IPS-18a (cell line): Measurements from ENCODE around the gene DEF6.

ENCODE experiments used
- H3K27ac ChIP-seq: one replicate; pipeline ENCODE4 v1.5.1; 2013; ENCODE audit warnings: low read length
- H3K27me3 ChIP-seq: one replicate; pipeline ENCODE4 v1.6.1; 2013; ENCODE audit warnings: mild to moderate bottlenecking, low read length; ENCODE audit not compliant: control insufficient read depth, insufficient read depth
- H3K36me3 ChIP-seq: one replicate; pipeline ENCODE4 v1.6.1; 2013; ENCODE audit warnings: low read depth, low read length; ENCODE audit not compliant: control insufficient read depth
- H3K4me1 ChIP-seq: one replicate; pipeline ENCODE4 v1.6.1; 2013; ENCODE audit warnings: low read depth, low read length; ENCODE audit not compliant: control insufficient read depth
- H3K4me3 ChIP-seq: one replicate; pipeline ENCODE4 v1.5.1; 2013; ENCODE audit warnings: low read length
- H3K9ac ChIP-seq: one replicate; pipeline ENCODE4 v1.6.1; 2013; ENCODE audit warnings: mild to moderate bottlenecking, low read length, moderate library complexity
- H3K9me3 ChIP-seq: one replicate; pipeline ENCODE4 v1.6.1; 2013; ENCODE audit warnings: low read depth, low read length; ENCODE audit not compliant: control insufficient read depth

Gene DEF6

DNA sequence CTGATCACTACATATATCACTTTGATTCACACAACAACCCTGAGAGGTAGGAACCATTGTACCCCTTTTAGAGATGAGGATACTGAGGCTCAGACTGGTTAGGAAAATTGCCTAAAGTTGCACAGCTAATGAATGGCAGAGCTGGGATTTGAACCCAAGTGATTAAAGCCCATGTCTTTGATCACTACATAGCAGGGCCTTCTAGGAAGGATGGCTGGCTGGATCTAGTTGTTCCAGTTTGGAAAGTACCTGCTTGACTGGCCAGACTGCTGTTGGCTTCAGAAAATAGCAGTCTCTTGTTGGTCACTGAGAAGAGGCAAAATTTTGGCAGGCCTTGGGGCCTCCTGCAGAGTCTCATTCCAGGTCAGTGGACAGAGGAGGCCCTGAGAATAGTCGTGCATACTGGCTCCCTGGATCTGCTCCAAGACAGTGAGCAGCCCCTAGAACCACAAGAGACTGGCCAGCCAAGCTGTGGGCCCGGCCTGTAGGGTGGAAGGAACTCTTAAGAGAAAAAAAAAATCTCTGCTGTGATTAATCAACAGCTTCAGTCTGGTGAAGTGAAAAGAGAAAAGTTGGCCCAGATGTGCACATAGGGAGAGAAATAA lies 62.2 kb downstream of the DEF6 start:
- Histone ChIP-seq H3K27ac (no peak overlapping the region), H3K9me3 (no peaks in the 10 kb centered on the region), H3K4me1 (peaks cover 15% of the 10 kb centered on the region), H3K36me3 (peaks cover 7% of the 10 kb centered on the region), H3K4me3 (no peak overlapping the region), H3K9ac (no peak overlapping the region), H3K27me3 (no peaks in the 10 kb centered on the region)

DNA sequence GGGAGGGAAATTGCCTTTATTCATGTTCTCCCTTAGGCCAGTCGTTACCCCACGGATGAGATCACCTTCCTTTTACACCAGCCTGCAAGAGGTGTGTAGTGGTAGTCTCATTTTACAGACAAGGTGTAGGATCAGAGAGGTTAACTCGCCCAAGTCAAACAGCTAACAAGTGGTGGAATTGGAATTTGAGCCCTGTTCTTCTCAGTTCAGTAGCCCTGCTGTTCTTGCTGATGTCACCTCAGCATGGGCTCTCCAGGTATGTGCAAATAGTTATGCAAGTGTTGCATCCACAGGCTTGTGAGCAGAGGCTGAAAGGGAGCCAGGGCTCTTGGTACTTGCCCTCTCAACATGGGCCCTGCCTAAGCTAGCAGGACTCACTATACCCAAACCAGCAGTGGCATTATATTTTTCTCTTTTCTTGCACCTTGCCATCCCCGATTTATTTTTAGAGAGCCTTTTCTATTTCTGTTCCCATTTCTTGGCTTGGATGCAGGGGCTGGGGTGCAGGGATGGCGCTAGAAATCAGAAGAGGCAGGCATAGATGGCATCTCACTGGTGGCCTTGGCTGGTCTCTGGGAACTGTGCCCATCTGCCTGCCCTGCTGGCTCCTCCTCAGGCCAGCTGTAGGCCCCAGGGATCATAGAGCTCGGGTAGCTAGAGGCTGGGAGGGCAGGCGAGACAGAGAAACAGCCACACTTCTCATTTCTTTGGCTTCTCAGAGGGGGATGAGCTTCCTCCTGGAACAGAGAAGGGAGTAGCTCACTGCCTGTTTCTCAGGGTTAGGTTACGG lies 62.9 kb downstream of the DEF6 start:
- H3K9ac ChIP-seq: no peak overlapping the region
- H3K9me3 ChIP-seq: no peaks in the 10 kb centered on the region
- H3K4me3 ChIP-seq: no peak overlapping the region
- H3K36me3 ChIP-seq: peaks cover 7% of the 10 kb centered on the region
- H3K27ac ChIP-seq: no peak overlapping the region
- peaks cover 15% of the 10 kb centered on the region for H3K4me1 ChIP-seq
- no peaks in the 10 kb centered on the region for H3K27me3 ChIP-seq

GRCh38 chr6:35362200-35362599 lies 64.6 kb downstream of the DEF6 start:
- Histone ChIP-seq H3K9ac (no peak overlapping the region), H3K4me3 (no peak overlapping the region), H3K4me1 (peaks cover 15% of the 10 kb centered on the region), H3K36me3 (no peaks in the 10 kb centered on the region), H3K27me3 (no peaks in the 10 kb centered on the region), H3K9me3 (no peaks in the 10 kb centered on the region), H3K27ac (no peak overlapping the region)

DNA sequence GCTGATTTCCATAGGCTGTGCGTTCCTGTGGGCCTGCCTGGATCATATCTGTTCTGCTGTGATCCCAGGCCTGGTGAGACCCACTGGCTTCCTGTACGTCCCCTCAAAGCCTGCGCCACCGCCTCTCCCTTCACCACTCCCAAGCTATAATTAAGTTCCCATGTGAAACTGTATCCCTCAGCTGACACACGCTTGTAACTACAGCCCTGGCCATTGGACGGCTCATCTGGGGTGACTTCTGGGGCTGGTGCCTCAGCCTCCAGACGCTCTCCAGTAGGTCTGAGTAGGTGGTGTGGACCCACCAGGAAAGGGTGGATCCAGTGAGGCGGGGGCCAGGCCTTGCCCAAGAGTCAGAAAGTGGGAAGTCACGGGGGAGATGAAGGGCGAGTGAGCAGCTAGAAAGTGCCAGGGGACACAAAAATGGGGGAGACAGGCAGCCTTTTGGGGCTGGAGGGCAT lies 65.7 kb downstream of the DEF6 start:
- no peaks in the 10 kb centered on the region for H3K36me3 ChIP-seq
- no peaks in the 10 kb centered on the region for H3K9me3 ChIP-seq
- H3K4me3 ChIP-seq: no peak overlapping the region
- no peak overlapping the region for H3K9ac ChIP-seq
- H3K4me1 ChIP-seq: peaks cover 15% of the 10 kb centered on the region
- no peaks in the 10 kb centered on the region for H3K27me3 ChIP-seq
- no peak overlapping the region for H3K27ac ChIP-seq

- Histone ChIP-seq H3K36me3 (no peaks in the 10 kb centered on the region), H3K9me3 (no peaks in the 10 kb centered on the region), H3K27me3 (no peaks in the 10 kb centered on the region), H3K4me1 (peaks cover 5% of the 10 kb centered on the region), H3K9ac (no peak overlapping the region), H3K4me3 (no peak overlapping the region), H3K27ac (no peak overlapping the region)
These were observed 68.1 kb downstream of the DEF6 start for GRCh38 chr6:35365594-35366203.

GRCh38 chr6:35366204-35366596 lies 68.6 kb downstream of the DEF6 start:
- no peak overlapping the region for H3K4me3 ChIP-seq
- no peaks in the 10 kb centered on the region for H3K27me3 ChIP-seq
- H3K27ac ChIP-seq: no peak overlapping the region
- H3K9ac ChIP-seq: no peak overlapping the region
- no peaks in the 10 kb centered on the region for H3K4me1 ChIP-seq
- H3K9me3 ChIP-seq: no peaks in the 10 kb centered on the region
- no peaks in the 10 kb centered on the region for H3K36me3 ChIP-seq

- H3K4me1 ChIP-seq: no peaks in the 10 kb centered on the region
- no peaks in the 10 kb centered on the region for H3K27me3 ChIP-seq
- H3K27ac ChIP-seq: no peak overlapping the region
- H3K4me3 ChIP-seq: no peak overlapping the region
- H3K9ac ChIP-seq: no peak overlapping the region
- no peaks in the 10 kb centered on the region for H3K36me3 ChIP-seq
- H3K9me3 ChIP-seq: no peaks in the 10 kb centered on the region
These were observed 70.0 kb downstream of the DEF6 start for GRCh38 chr6:35367646-35368037.

- Histone ChIP-seq H3K27ac (no peak overlapping the region), H3K4me1 (no peaks in the 10 kb centered on the region), H3K9ac (no peak overlapping the region)
These were observed 70.6 kb downstream of the DEF6 start for GRCh38 chr6:35368038-35368887.

GRCh38 chr6:35370124-35370741 lies 72.6 kb downstream of the DEF6 start:
- no peak overlapping the region for H3K9ac ChIP-seq
- H3K4me3 ChIP-seq: no peak overlapping the region
- H3K27ac ChIP-seq: no peak overlapping the region
- H3K9me3 ChIP-seq: no peaks in the 10 kb centered on the region
- H3K27me3 ChIP-seq: no peaks in the 10 kb centered on the region
- H3K4me1 ChIP-seq: no peaks in the 10 kb centered on the region
- no peaks in the 10 kb centered on the region for H3K36me3 ChIP-seq

More at GRCh38 chr6:35368038-35368887, 70.6 kb downstream of the DEF6 start:
- Histone ChIP-seq H3K4me3 (no peak overlapping the region), H3K27me3 (no peaks in the 10 kb centered on the region), H3K9me3 (no peaks in the 10 kb centered on the region), H3K36me3 (no peaks in the 10 kb centered on the region)

- Histone ChIP-seq H3K4me1 (no peaks in the 10 kb centered on the region), H3K4me3 (no peak overlapping the region), H3K27ac (no peak overlapping the region), H3K27me3 (no peaks in the 10 kb centered on the region), H3K9me3 (no peaks in the 10 kb centered on the region), H3K36me3 (no peaks in the 10 kb centered on the region), H3K9ac (no peak overlapping the region)
These were observed 73.3 kb downstream of the DEF6 start for GRCh38 chr6:35370785-35371493.
